Spleen (tissue), 7 donors: ENCODE data around the gene H19.

Source experiments
- CTCF ChIP-seq, 11 experiments: fragments of 200-600 bp in 7 of 11; fragments of 450-650 bp in 4 of 11; sonication (generic) in 4 of 11; IDR thresholded peaks in 8 of 11; conservative IDR thresholded peaks in 3 of 11; 1 replicate in 7 of 11; 2 replicates in 4 of 11; pipeline versions ENCODE4 v1.4.0 to v1.8.0; 2016 to 2021; ENCODE audit warnings: antibody characterized with exemption in 11 of 11, inconsistent platforms in 4 of 11, mild to moderate bottlenecking in 1 of 11
- POLR2A ChIP-seq, 3 donors: fragments of 450-650 bp; IDR thresholded peaks; one replicate each; pipeline ENCODE4 v1.5.1; 2017; ENCODE audit warnings: antibody characterized with exemption in 3 of 3, mild to moderate bottlenecking in 1 of 3
- donor health status: DM: no; HTN: no; CAD: no; lungs with moderate emphysema.
- donor health status: DM: no; HTN: no; CAD: no.
- donor health status: DM: no; HTN: no; CAD: no.

- no peak for TF ChIP-seq CTCF (IDR thresholded peaks at IDR 0.05 in 8 of 11, conservative IDR thresholded peaks at IDR 0.05 in 3 of 11)
- no peak for TF ChIP-seq POLR2A (IDR thresholded peaks at IDR 0.05)
Measured at GRCh38 chr11:2012440-2012839, 14.8 kb upstream of the H19 start.
